SK-N-MC (cell line): ENCODE results near the gene CYFIP2.

Source experiments
- EZH2 ChIP-seq: fragments of 200-600 bp; sonication (generic); IDR thresholded peaks from one replicate; pipeline ENCODE4 v1.6.1; 2017; ENCODE audit warnings: antibody characterized with exemption
- POLR2AphosphoS5 ChIP-seq: IDR thresholded peaks from 2 replicates; pipeline ENCODE4 v1.6.1; 2012; ENCODE audit warnings: mild to moderate bottlenecking, low read depth, low read length, borderline replicate concordance

GRCh38 chr5:157269165-157269671 lies 3.3 kb downstream of the CYFIP2 start:
- no peak for TF ChIP-seq POLR2AphosphoS5
- no peak for TF ChIP-seq EZH2
